ENCODE measurements around the gene MYCBPAP. TPM values are rescaled to one million over a fixed set of nuclear protein-coding genes. Genes with fewer than 3 reads are reported as not detected.

MYCBPAP gene
- total RNA-seq, 2 donors from 2014 or later: 0.56 to 2.8 TPM

DNA sequence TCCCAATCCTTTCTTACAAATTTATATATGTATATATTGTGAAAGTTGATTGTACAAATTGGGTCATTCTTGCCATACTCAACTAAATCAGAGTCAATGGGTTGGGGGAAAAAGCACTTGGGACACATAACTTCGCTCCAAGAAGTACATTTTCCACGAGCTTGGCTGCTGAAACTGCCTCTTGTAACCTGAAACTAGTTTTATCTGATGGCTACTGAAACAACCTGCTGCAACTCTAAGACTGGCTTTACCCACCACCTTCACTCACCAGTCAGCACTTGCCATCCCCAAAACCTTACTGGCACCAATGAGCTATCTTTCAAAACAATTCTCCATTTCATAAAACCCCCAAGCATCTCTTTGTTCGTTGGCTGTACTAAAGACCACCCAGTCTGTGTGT, 14.5 kb upstream of the MYCBPAP start:
- Histone ChIP-seq H3K27ac (no peak overlapping the region), H3K36me3 (no peaks in the 10 kb centered on the region), H3K9ac (ENCODE audit: low read depth in 2 of 2, low read length in 2 of 2) (no peak overlapping the region), H3K4me3 (no peak overlapping the region), H3K4me1 (no peaks in the 10 kb centered on the region), H3K27me3 (no peaks in the 10 kb centered on the region), H3K9me3 (no peaks in the 10 kb centered on the region)
- TF ChIP-seq, protein P1, sequence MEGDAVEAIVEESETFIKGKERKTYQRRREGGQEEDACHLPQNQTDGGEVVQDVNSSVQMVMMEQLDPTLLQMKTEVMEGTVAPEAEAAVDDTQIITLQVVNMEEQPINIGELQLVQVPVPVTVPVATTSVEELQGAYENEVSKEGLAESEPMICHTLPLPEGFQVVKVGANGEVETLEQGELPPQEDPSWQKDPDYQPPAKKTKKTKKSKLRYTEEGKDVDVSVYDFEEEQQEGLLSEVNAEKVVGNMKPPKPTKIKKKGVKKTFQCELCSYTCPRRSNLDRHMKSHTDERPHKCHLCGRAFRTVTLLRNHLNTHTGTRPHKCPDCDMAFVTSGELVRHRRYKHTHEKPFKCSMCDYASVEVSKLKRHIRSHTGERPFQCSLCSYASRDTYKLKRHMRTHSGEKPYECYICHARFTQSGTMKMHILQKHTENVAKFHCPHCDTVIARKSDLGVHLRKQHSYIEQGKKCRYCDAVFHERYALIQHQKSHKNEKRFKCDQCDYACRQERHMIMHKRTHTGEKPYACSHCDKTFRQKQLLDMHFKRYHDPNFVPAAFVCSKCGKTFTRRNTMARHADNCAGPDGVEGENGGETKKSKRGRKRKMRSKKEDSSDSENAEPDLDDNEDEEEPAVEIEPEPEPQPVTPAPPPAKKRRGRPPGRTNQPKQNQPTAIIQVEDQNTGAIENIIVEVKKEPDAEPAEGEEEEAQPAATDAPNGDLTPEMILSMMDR (IDR thresholded peaks at IDR 0.05): no peak
- intact Hi-C loops (cut with DNase I): no loop called here
- DNase-seq: no peak

DNA sequence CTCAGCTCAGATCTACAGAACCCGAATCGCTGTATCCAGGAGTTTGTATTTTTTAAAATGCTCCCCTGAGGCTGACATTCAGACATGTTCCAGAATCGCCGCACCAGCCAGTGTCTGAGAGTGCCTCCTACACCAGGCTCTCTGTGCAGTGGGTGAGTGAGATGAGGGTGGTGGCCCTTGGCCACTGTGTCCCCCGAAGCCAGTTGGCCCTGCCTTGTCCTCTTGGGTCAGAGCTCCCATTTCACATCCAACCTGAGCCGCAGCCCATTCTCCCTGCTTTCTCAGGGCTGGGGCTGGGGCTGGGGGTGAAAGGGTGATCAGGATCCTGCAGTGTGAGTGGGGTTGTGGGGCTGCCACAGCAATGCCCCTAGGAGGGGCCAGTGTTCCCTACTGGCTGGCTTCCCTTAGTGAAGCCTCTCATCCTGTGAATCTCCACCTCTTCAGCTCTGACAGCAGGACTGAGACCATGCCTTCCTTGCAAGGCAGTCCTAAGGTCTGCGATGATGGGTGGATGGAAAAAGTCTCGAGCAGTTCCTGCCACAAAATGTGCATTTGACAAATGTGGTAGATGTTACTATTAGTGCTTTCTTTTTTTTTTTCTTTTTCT, 12.9 kb upstream of the MYCBPAP start:
- no peak overlapping the region for H3K4me3 ChIP-seq
- no peak for DNase-seq
- intact Hi-C loops (cut with DNase I): no loop called here
- no peaks in the 10 kb centered on the region for H3K36me3 ChIP-seq
- no peak overlapping the region for H3K27ac ChIP-seq
- no peaks in the 10 kb centered on the region for H3K4me1 ChIP-seq
- H3K27me3 ChIP-seq: no peaks in the 10 kb centered on the region
- no peak overlapping the region for H3K9ac ChIP-seq (ENCODE audit: low read depth in 2 of 2, low read length in 2 of 2)
- TF ChIP-seq, protein P1 (IDR thresholded peaks at IDR 0.05): no peak
- no peaks in the 10 kb centered on the region for H3K9me3 ChIP-seq

DNA sequence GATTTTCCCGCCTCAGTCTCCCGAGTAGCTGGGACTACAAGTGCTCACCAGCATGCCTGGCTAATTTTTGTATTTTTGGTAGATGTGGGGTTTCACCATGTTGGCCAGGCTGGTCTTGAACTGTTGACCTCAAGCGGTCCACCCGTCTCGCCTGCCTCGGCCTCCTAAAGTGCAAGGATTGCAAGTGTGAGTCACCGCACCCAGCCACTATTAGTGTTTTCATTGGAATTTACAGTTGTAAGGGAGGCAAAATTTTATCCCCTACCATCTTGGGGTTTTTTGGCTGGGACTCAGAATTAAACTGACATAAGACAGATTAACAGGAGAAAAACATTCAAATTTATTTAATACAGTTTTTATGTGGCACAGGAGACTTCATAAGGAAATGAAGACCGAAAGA, 12.3 kb upstream of the MYCBPAP start:
- no peak for DNase-seq
- TF ChIP-seq, protein P1 (IDR thresholded peaks at IDR 0.05): no peak
- Histone ChIP-seq H3K9me3 (no peaks in the 10 kb centered on the region), H3K27ac (no peak overlapping the region), H3K4me1 (no peaks in the 10 kb centered on the region), H3K4me3 (no peak overlapping the region), H3K27me3 (no peaks in the 10 kb centered on the region), H3K9ac (ENCODE audit: low read depth in 2 of 2, low read length in 2 of 2) (no peak overlapping the region), H3K36me3 (no peaks in the 10 kb centered on the region)
- intact Hi-C loops (cut with DNase I): no loop called here

DNA sequence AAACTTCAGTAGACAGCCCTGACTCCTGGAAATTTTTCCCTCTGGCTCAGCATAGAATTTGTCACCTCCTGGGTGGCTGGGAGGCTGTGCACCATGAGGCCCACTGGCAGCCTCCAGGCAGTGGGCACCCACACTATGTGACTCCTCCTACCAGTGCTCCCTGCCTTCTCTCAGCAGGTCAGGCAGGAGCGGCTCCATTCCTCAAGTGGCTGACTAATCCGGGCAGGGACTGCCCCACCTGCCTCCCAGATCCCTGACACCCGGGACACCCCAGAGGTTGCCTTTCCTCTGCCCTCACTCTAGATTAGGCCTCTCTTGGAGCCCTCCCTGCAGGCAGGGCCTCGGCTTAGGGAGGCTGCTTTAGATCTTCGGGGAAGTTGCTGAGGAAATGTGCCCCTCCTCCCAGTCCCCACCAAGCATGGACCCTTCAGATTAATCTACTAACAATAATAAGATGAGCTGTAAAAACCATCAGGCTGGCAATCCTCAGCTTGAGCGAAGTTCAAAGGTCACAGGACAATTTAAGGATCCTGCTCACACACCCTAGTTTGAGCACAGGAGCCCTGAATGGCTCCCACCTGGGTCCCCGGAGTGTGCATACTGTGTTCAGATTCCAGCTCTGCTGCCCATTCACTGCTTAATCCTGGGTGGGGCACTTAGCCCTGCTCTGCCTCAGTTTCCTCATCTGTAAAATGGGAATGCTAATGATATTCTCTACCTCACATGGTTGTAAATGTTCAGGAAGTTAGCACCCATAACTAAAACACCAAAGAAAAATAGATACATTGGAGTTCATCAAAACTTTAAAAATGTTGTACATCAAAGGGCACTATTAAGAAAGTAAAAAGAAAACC, 10.0 kb upstream of the MYCBPAP start:
- Histone ChIP-seq H3K9me3 (no peaks in the 10 kb centered on the region), H3K27me3 (no peaks in the 10 kb centered on the region), H3K4me1 (no peaks in the 10 kb centered on the region), H3K36me3 (no peaks in the 10 kb centered on the region), H3K9ac (ENCODE audit: low read depth in 2 of 2, low read length in 2 of 2) (no peak overlapping the region), H3K27ac (no peak overlapping the region), H3K4me3 (no peak overlapping the region)
- DNase-seq: no peak
- intact Hi-C loops (cut with DNase I): no loop called here
- TF ChIP-seq, protein P1 (IDR thresholded peaks at IDR 0.05): no peak

DNA sequence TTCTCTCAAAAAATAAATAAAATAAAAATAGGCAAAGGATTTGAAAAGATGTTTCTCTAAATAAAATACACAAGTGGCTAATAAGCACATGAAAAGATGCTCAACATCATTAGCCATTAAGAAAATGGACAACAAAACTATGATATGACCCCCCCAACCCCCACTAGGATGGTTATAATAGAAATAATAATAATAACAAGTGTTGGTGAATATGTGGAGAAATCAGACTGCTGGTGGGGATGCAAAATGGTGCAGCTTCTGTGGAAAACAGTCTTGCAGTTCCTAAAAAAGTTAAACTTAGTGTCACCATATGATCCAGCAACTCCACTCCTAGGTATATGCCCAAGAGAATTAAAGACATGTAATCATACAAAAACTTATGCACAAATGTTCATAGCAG, 9.0 kb upstream of the MYCBPAP start:
- no peak overlapping the region for H3K27ac ChIP-seq
- no peaks in the 10 kb centered on the region for H3K27me3 ChIP-seq
- no peak overlapping the region for H3K4me3 ChIP-seq
- DNase-seq: no peak
- TF ChIP-seq, protein P1 (IDR thresholded peaks at IDR 0.05): no peak
- H3K36me3 ChIP-seq: no peaks in the 10 kb centered on the region
- no peaks in the 10 kb centered on the region for H3K9me3 ChIP-seq
- no peaks in the 10 kb centered on the region for H3K4me1 ChIP-seq
- intact Hi-C loops (cut with DNase I): no loop called here
- H3K9ac ChIP-seq (ENCODE audit: low read depth in 2 of 2, low read length in 2 of 2): no peak overlapping the region
